IMR-90 (cell line): ENCODE measurements around the gene FRMPD3. TPM values are rescaled to one million over a fixed set of nuclear protein-coding genes. Genes with fewer than 3 reads are reported as not detected.

Experiments used
- ATAC-seq: fragments of 200-7000 bp; cut with Tn5 transposase; 2 replicates; pipeline ENCODE4 v1.9.1; 2020; ENCODE audit warnings: low read depth, mild to moderate bottlenecking, moderate library complexity
- BruUV-seq: library from RNA; stranded (reverse); fragments of 400-500 nt; replicated peaks from 2 replicates; lab custom pipeline; 2021; lab: Mats Ljungman, UMichigan
- CTCF ChIA-PET: fragments of 300-600 bp; formaldehyde crosslinking; extraction: SDS; loops from one replicate; lab custom pipeline; 2021; ENCODE audit warnings: antibody characterized with exemption; lab: Yijun Ruan, JAX
- POLR2A ChIA-PET: fragments of 300-600 bp; sonication (Branson Sonifier 250); formaldehyde crosslinking; loops from one replicate; lab custom pipeline; 2022; ENCODE audit warnings: antibody characterized with exemption; ENCODE audit not compliant: unreplicated experiment; lab: Charles Lee
- DNase-seq: peaks from one replicate; pipeline ENCODE4 v3.0.0; 2013
- H2AFZ ChIP-seq: replicated peaks from 2 replicates; pipeline ENCODE3; 2013; ENCODE audit warnings: low read length, mild to moderate bottlenecking; ENCODE audit not compliant: poor library complexity
- H2AK5ac ChIP-seq: 2 replicates; pipeline ENCODE4 v1.6.1; 2013; ENCODE audit warnings: low read depth, low read length, inconsistent platforms
- H2AK9ac ChIP-seq: replicated peaks from 2 replicates; pipeline ENCODE3; 2013; ENCODE audit warnings: mild to moderate bottlenecking, low read depth, low read length, moderate library complexity; ENCODE audit not compliant: poor library complexity
- H2BK120ac ChIP-seq: 2 replicates; pipeline ENCODE4 v1.6.1; 2013; ENCODE audit warnings: low read depth, low read length, inconsistent platforms
- H2BK15ac ChIP-seq: 3 replicates; pipeline ENCODE4 v1.6.1; 2013; ENCODE audit warnings: low read depth, low read length, inconsistent platforms
- H2BK20ac ChIP-seq: 2 replicates; pipeline ENCODE4 v1.6.1; 2013; ENCODE audit warnings: low read depth, mild to moderate bottlenecking, inconsistent platforms, low read length, moderate library complexity
- H2BK5ac ChIP-seq: 2 replicates; pipeline ENCODE4 v1.6.1; 2013; ENCODE audit warnings: mild to moderate bottlenecking, low read depth, low read length, inconsistent platforms; ENCODE audit not compliant: poor library complexity, severe bottlenecking
- H3K14ac ChIP-seq: replicated peaks from 2 replicates; pipeline ENCODE4 v1.6.1; 2013; ENCODE audit warnings: low read depth, low read length, inconsistent platforms
- H3K18ac ChIP-seq: 2 replicates; pipeline ENCODE4 v1.6.1; 2013; ENCODE audit warnings: low read depth, low read length, control low read depth
- H3K23ac ChIP-seq: 2 replicates; pipeline ENCODE4 v1.6.1; 2013; ENCODE audit warnings: low read depth, low read length, inconsistent platforms
- H3K27ac ChIP-seq: 2 replicates; pipeline ENCODE4 v1.5.1; 2013; ENCODE audit warnings: mild to moderate bottlenecking, control low read depth, low read length; ENCODE audit not compliant: insufficient read depth
- H3K27me3 ChIP-seq: 2 replicates; pipeline ENCODE4 v1.6.1; 2013; ENCODE audit warnings: low read length; ENCODE audit not compliant: control insufficient read depth, insufficient read depth
- H3K36me3 ChIP-seq: 2 replicates; pipeline ENCODE4 v1.6.1; 2013; ENCODE audit warnings: low read length, mixed read lengths; ENCODE audit not compliant: control insufficient read depth, insufficient read depth
- H3K4ac ChIP-seq: 2 replicates; pipeline ENCODE4 v1.6.1; 2013; ENCODE audit warnings: low read depth, low read length, inconsistent platforms
- H3K4me1 ChIP-seq: 2 replicates; pipeline ENCODE4 v1.6.1; 2013; ENCODE audit warnings: low read length, mixed read lengths; ENCODE audit not compliant: control insufficient read depth, insufficient read depth
- H3K4me2 ChIP-seq: 2 replicates; pipeline ENCODE4 v1.6.1; 2013; ENCODE audit warnings: low read depth, mild to moderate bottlenecking, control low read depth, low read length, moderate library complexity
- H3K4me3 ChIP-seq: 2 replicates; pipeline ENCODE4 v1.5.1; 2013; ENCODE audit warnings: low read depth, mild to moderate bottlenecking, control low read depth, low read length, moderate library complexity; ENCODE audit not compliant: insufficient read depth
- H3K56ac ChIP-seq: 2 replicates; pipeline ENCODE4 v1.6.1; 2013; ENCODE audit warnings: low read length, inconsistent platforms; ENCODE audit not compliant: insufficient read depth; ENCODE audit errors: extremely low read depth
- H3K79me1 ChIP-seq, 2 experiments: 2 replicates each; pipeline ENCODE4 v1.6.1; 2013; ENCODE audit warnings: low read length in 2 of 2, inconsistent platforms in 1 of 2, low read depth in 1 of 2
- H3K9ac ChIP-seq: 2 replicates; pipeline ENCODE4 v1.6.1; 2013; ENCODE audit warnings: low read depth, low read length, control low read depth
- H3K9me1 ChIP-seq: 2 replicates; pipeline ENCODE4 v1.6.1; 2013; ENCODE audit warnings: low read length, inconsistent platforms; ENCODE audit not compliant: insufficient read depth
- H3K9me3 ChIP-seq: 2 replicates; pipeline ENCODE4 v1.6.1; 2013; ENCODE audit warnings: low read length; ENCODE audit not compliant: control insufficient read depth, insufficient read depth
- H4K20me1 ChIP-seq: 2 replicates; pipeline ENCODE4 v1.6.1; 2013; ENCODE audit warnings: low read length, inconsistent platforms; ENCODE audit not compliant: insufficient read depth
- H4K5ac ChIP-seq: 2 replicates; pipeline ENCODE4 v1.6.1; 2013; ENCODE audit warnings: mild to moderate bottlenecking, low read depth, low read length, control low read depth
- H4K8ac ChIP-seq, 2 experiments: 2 replicates each; pipeline ENCODE4 v1.6.1; 2013; ENCODE audit warnings: low read depth in 2 of 2, low read length in 2 of 2, control low read depth in 1 of 2, inconsistent platforms in 1 of 2
- H4K91ac ChIP-seq: 2 replicates; pipeline ENCODE4 v1.6.1; 2013; ENCODE audit warnings: low read depth, low read length, inconsistent platforms; ENCODE audit not compliant: insufficient read depth
- BHLHE40 ChIP-seq: fragments of 150-350 bp; IDR thresholded peaks from 2 replicates; pipeline ENCODE4 v1.6.1; 2016; ENCODE audit warnings: mild to moderate bottlenecking, low read depth, low read length
- CEBPB ChIP-seq: IDR thresholded peaks from 2 replicates; pipeline ENCODE4 v1.6.1; 2012; ENCODE audit warnings: low read depth, low read length, improper control_type of control experiment
- FOS ChIP-seq: fragments of 150-350 bp; IDR thresholded peaks from 2 replicates; pipeline ENCODE4 v1.6.1; 2016; ENCODE audit warnings: low read depth, low read length
- MXI1 ChIP-seq: IDR thresholded peaks from 2 replicates; pipeline ENCODE4 v1.6.1; 2012; ENCODE audit warnings: low read depth, mild to moderate bottlenecking, low read length, moderate library complexity, borderline replicate concordance
- SMC3 ChIP-seq: fragments of 150-350 bp; IDR thresholded peaks from 2 replicates; pipeline ENCODE4 v1.6.1; 2016; ENCODE audit warnings: low read depth, mild to moderate bottlenecking, antibody characterized with exemption, low read length, moderate library complexity
- WGBS, 2 experiments: methylation state at CpG; one replicate each; pipeline versions ENCODE4 v1.1.5 to v1.1.7; 2013; ENCODE audit warnings: missing lambda C conversion rate in 2 of 2; ENCODE audit not compliant: insufficient read length in 1 of 2; ENCODE audit errors: extremely low coverage in 2 of 2; 5-methylcytosine and 5-hydroxymethylcytosine counted together
- dilution Hi-C: fragments of 300-500 bp; cut with HindIII; formaldehyde crosslinking; loops from one replicate; pipeline ENCODE4 v1.14.3; 2018; ENCODE audit warnings: low sequenced_read_pairs; ENCODE audit not compliant: unreplicated experiment
- in situ Hi-C: fragments of 300-500 bp; cut with MboI; formaldehyde crosslinking; loops from 3 replicates; pipeline ENCODE4 v1.14.3; 2019; ENCODE audit warnings: low sequenced_read_pairs, inconsistent platforms, mixed read lengths
- intact Hi-C: fragments of 100-400 bp; cut with micrococcal nuclease; formaldehyde crosslinking; loops from 2 replicates; pipeline ENCODE4 v1.10.0; 2022
- polyA plus RNA-seq, 3 experiments: library from polyadenylated mRNA; depleted of rRNA; stranded (reverse); fragments of >200 nt; gene quantifications; 2 replicates each; pipeline ENCODE4 v1.2.3, GENCODE V29; 2012; ENCODE audit warnings: low replicate concordance in 1 of 3
- total RNA-seq: library from RNA; depleted of rRNA; stranded (reverse); fragments of >200 nt; gene quantifications from 2 replicates; pipeline ENCODE4 v1.2.3, GENCODE V29; 2012
- TF ChIP-seq, protein P1 (sequence below): fragments of 150-350 bp; IDR thresholded peaks from 2 replicates; pipeline ENCODE4 v1.6.1; 2016; ENCODE audit warnings: low read depth, mild to moderate bottlenecking, low read length, moderate library complexity, borderline replicate concordance

Gene FRMPD3
- total and polyA plus RNA-seq, 2 of the 4 experiments (the other 2 are of a cell fraction): under 0.01 to 0.19 TPM

- Histone ChIP-seq H2BK5ac (no peak overlapping the region), H3K4me3 (no peak overlapping the region), H3K27ac (no peak overlapping the region), H3K4me1 (no peaks in the 10 kb centered on the region), H2AK9ac (no peak overlapping the region), H3K9ac (no peak overlapping the region), H3K4ac (no peak overlapping the region), H3K14ac (no peak overlapping the region), H2BK120ac (no peak overlapping the region), H3K56ac (no peak overlapping the region), H3K4me2 (no peak overlapping the region), H3K9me3 (no peaks in the 10 kb centered on the region; the same call in 1 of the 2 replicates), H3K27me3 (peaks cover 57% of the 10 kb centered on the region), H3K9me1 (no peaks in the 10 kb centered on the region), H4K91ac (no peak overlapping the region), H4K5ac (no peak overlapping the region), H2AFZ (no peak overlapping the region), H2BK15ac (no peak overlapping the region), H3K23ac (no peak overlapping the region), H3K79me1 (no peaks in the 10 kb centered on the region), H3K18ac (no peak overlapping the region), H4K20me1 (no peaks in the 10 kb centered on the region), H2BK20ac (no peak overlapping the region), H3K36me3 (no peaks in the 10 kb centered on the region), H2AK5ac (no peak overlapping the region), H4K8ac (no peak overlapping the region)
- no TSS peak for BruUV-seq
- POLR2A ChIA-PET: no interaction called here
- in situ Hi-C loops: no loop called here
- ATAC-seq (no peak), DNase-seq (no peak)
- intact Hi-C loops: no loop called here
- dilution Hi-C loops: no loop called here
- CTCF ChIA-PET: no interaction called here
- TF ChIP-seq BHLHE40 (no peak), MXI1 (no peak), FOS (no peak), SMC3 (no peak), CEBPB (no peak)
- TF ChIP-seq, protein P1, sequence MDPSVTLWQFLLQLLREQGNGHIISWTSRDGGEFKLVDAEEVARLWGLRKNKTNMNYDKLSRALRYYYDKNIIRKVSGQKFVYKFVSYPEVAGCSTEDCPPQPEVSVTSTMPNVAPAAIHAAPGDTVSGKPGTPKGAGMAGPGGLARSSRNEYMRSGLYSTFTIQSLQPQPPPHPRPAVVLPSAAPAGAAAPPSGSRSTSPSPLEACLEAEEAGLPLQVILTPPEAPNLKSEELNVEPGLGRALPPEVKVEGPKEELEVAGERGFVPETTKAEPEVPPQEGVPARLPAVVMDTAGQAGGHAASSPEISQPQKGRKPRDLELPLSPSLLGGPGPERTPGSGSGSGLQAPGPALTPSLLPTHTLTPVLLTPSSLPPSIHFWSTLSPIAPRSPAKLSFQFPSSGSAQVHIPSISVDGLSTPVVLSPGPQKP: no peak
- no CpG with 5 or more reads among the region's 11 CpGs for WGBS, 2 experiments
These were observed 2.3 kb downstream of the FRMPD3 start for GRCh38 chrX:107451731-107452130.
